ENCODE measurements around the gene METTL21A. TPM values are rescaled to one million over a fixed set of nuclear protein-coding genes. Genes with fewer than 3 reads are reported as not detected.

The METTL21A gene
- total RNA-seq, 1 donor from 2014 or later, result 12.5 TPM

- Histone ChIP-seq H3K9me3 (replicated peaks) (no peaks in the 10 kb centered on the region), H3K27me3 (ENCODE audit: low read depth) (no peaks in the 10 kb centered on the region), H3K27ac (replicated peaks) (no peak overlapping the region), H3K4me1 (peaks cover 32% of the 10 kb centered on the region), H3K36me3 (peaks cover 41% of the 10 kb centered on the region), H3K4me3 (no peak overlapping the region)
- intact Hi-C loops (cut with micrococcal nuclease), result no loop called here
- TF ChIP-seq, protein P1, sequence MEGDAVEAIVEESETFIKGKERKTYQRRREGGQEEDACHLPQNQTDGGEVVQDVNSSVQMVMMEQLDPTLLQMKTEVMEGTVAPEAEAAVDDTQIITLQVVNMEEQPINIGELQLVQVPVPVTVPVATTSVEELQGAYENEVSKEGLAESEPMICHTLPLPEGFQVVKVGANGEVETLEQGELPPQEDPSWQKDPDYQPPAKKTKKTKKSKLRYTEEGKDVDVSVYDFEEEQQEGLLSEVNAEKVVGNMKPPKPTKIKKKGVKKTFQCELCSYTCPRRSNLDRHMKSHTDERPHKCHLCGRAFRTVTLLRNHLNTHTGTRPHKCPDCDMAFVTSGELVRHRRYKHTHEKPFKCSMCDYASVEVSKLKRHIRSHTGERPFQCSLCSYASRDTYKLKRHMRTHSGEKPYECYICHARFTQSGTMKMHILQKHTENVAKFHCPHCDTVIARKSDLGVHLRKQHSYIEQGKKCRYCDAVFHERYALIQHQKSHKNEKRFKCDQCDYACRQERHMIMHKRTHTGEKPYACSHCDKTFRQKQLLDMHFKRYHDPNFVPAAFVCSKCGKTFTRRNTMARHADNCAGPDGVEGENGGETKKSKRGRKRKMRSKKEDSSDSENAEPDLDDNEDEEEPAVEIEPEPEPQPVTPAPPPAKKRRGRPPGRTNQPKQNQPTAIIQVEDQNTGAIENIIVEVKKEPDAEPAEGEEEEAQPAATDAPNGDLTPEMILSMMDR (IDR thresholded peaks at IDR 0.05; ENCODE audit: borderline replicate concordance), result no peak
- DNase-seq, result no peak
These were observed 5.4 kb downstream of the METTL21A start for GRCh38 chr2:207619764-207620203.

- Histone ChIP-seq H3K4me3 (no peak overlapping the region), H3K27ac (replicated peaks) (no peak overlapping the region), H3K9me3 (replicated peaks) (no peaks in the 10 kb centered on the region), H3K36me3 (peaks cover 45% of the 10 kb centered on the region), H3K4me1 (peaks cover 6% of the 10 kb centered on the region), H3K27me3 (ENCODE audit: low read depth) (no peaks in the 10 kb centered on the region)
- TF ChIP-seq, protein P1 (IDR thresholded peaks at IDR 0.05; ENCODE audit: borderline replicate concordance), result no peak
- DNase-seq, result no peak
- intact Hi-C loops (cut with micrococcal nuclease), result no loop called here
These were observed 8.1 kb downstream of the METTL21A start for GRCh38 chr2:207617011-207617671.

GRCh38 chr2:207616185-207616584 lies 9.0 kb downstream of the METTL21A start:
- no peak overlapping the region for H3K4me3 ChIP-seq
- H3K27me3 ChIP-seq (ENCODE audit: low read depth), result no peaks in the 10 kb centered on the region
- H3K27ac ChIP-seq (replicated peaks), result no peak overlapping the region
- no peaks in the 10 kb centered on the region for H3K9me3 ChIP-seq (replicated peaks)
- intact Hi-C loops (cut with micrococcal nuclease), result no loop called here
- DNase-seq, result no peak
- TF ChIP-seq, protein P1 (IDR thresholded peaks at IDR 0.05; ENCODE audit: borderline replicate concordance), result no peak
- H3K4me1 ChIP-seq, result no peaks in the 10 kb centered on the region
- peaks cover 38% of the 10 kb centered on the region for H3K36me3 ChIP-seq

DNA sequence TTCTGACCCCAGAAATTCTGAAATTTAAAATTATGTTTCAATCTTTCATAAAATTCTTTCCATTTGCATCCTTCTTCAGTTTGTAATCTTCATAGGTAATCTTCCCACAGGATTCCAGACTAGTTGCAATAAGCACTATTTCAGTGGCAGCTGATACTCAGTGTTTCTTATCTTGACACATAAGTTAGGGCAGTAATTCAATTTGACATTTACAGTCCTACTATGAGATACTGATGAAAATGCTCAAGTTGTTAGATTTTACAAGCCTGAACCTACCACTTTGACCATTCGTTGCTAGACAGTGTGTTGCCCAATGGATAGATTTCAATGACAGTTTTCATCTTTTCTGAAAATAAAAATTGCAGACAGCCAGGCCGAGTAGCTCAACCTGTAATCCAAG lies 10.4 kb downstream of the METTL21A start:
- no peak overlapping the region for H3K27ac ChIP-seq (replicated peaks)
- H3K9me3 ChIP-seq (replicated peaks), result no peaks in the 10 kb centered on the region
- intact Hi-C loops (cut with micrococcal nuclease), result no loop called here
- no peak overlapping the region for H3K4me3 ChIP-seq
- DNase-seq, result no peak
- no peaks in the 10 kb centered on the region for H3K4me1 ChIP-seq
- no peaks in the 10 kb centered on the region for H3K27me3 ChIP-seq (ENCODE audit: low read depth)
- TF ChIP-seq, protein P1 (IDR thresholded peaks at IDR 0.05; ENCODE audit: borderline replicate concordance), result no peak
- H3K36me3 ChIP-seq, result peaks cover 27% of the 10 kb centered on the region

- TF ChIP-seq, protein P1 (IDR thresholded peaks at IDR 0.05; ENCODE audit: borderline replicate concordance), result no peak
- Histone ChIP-seq H3K4me3 (no peak overlapping the region), H3K27me3 (ENCODE audit: low read depth) (no peaks in the 10 kb centered on the region), H3K27ac (replicated peaks) (no peak overlapping the region), H3K4me1 (no peaks in the 10 kb centered on the region), H3K9me3 (replicated peaks) (no peaks in the 10 kb centered on the region), H3K36me3 (peaks cover 22% of the 10 kb centered on the region)
- intact Hi-C loops (cut with micrococcal nuclease), result no loop called here
- no peak for DNase-seq
These were observed 12.5 kb downstream of the METTL21A start for GRCh38 chr2:207612714-207613113.

Data from left ventricle myocardium inferior (tissue), 1 donor.